ENCODE results near the gene PIM1.

- no peak for TF ChIP-seq POLR2A (IDR thresholded peaks at IDR 0.05; ENCODE audit: low read length)
- TF ChIP-seq GATA1 (IDR thresholded peaks at IDR 0.05; ENCODE audit: low read depth, low read length) = no peak
These were observed 35.4 kb upstream of the PIM1 start for GRCh38 chr6:37134396-37135191.
